RWPE1 (cell line): ENCODE results near the gene CHSY1.

Experiments
- CTCF ChIA-PET: fragments of 350-600 bp; sonication (Branson Sonifier 250); formaldehyde crosslinking; extraction: SDS; loops from one replicate; lab custom pipeline; 2021; lab: Yijun Ruan, JAX
- POLR2A ChIA-PET: fragments of 400-600 bp; formaldehyde crosslinking; extraction: SDS; loops from one replicate; lab custom pipeline; 2020; ENCODE audit warnings: antibody characterized with exemption; ENCODE audit not compliant: low non-redundant PET; lab: Yijun Ruan, JAX
- DNase-seq: peaks from one replicate; pipeline ENCODE4 v3.0.0; 2012; ENCODE audit warnings: low spot score
- H3K27ac ChIP-seq: fragments of 450-650 bp; 2 replicates; pipeline ENCODE4 v1.5.1; 2017
- CTCF ChIP-seq: fragments of 450-650 bp; conservative IDR thresholded peaks from 2 replicates; pipeline ENCODE4 v1.5.1; 2017; ENCODE audit warnings: low read depth, mild to moderate bottlenecking

The CHSY1 gene

GRCh38 chr15:101203029-101203573 is 48.7 kb downstream of the CHSY1 start:
- peak overlapping the region; percentile 77 for H3K27ac ChIP-seq
- ChIA-PET POLR2A (no interaction called here), CTCF (interaction anchor here (0.5 kb wide), 1 partner anchor 14 kb away, joined by 4 read pairs; no protein-coding TSS in a partner anchor)
- DNase-seq: no peak
- no peak for TF ChIP-seq CTCF

DNA sequence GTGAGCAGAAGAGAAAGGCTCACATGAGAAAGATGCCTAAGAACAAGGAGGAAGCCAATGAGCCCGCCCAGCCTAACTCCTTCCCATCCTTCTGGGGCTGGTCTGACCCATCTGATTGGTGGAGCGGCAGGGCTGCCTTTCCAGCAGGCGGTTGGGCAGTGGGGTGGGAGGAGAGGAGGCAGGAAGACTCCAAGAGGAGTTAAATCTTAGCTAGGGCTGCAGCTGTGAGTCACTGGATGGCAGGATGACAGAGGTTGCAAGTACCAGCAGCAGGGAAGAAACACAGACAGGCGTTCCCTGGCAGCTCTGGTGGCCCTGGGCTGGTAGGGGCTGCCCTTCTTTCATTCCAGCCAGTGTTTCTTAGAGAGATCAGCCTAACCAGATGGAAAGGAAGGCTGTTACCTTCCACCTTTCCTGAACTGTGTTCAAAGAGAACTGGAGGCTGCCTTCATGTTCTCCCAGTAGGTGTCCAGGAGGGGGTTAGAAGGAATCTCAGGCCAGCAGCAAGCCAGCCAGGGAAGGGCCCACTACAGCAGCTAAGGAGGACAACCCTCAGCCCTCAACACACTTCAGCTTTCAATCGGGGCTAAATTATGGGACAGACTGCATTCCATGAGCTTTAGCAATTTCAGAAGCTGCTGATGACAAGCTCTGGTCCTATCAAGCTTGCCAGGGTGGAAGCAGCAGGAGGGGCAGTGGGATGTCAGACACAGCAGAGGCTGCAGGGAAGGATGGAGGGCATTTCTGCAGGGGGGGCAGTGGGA is 50.3 kb downstream of the CHSY1 start:
- TF ChIP-seq CTCF: no peak
- peak; percentile 92 for DNase-seq
- POLR2A ChIA-PET: no interaction called here

DNA sequence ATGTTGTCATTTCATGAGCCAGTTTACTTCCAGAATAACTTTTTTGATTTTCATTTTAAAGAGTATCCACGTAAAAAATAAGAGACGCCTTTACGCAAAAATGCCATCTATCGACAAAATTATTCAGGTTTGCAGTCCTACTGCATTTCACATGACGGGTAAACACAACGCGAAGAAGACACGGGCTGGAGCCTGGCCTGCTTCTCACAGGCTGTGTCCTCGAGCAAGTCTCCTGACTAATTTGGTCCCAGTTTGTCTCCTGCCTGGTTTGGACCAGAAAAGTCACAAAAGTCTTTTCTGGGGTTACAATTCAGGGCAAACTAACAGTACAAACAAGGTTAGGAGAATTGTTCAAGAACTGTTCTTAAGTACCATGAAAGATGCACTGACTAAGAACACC is 51.7 kb downstream of the CHSY1 start:
- ChIA-PET CTCF (no interaction called here), POLR2A (no interaction called here)
- peak overlapping the region; percentile 97 for H3K27ac ChIP-seq
- no peak for DNase-seq
- no peak for TF ChIP-seq CTCF

More for the DNA sequence above, 50.3 kb downstream of the CHSY1 start:
- CTCF ChIA-PET: interaction anchor here (0.6 to 0.7 kb wide), 2 partner anchors 50 to 281 kb away, joined by 3 read pairs; partner anchors contain the start of gene CHSY1
- H3K27ac ChIP-seq: peak overlapping the region; percentile 97

DNA sequence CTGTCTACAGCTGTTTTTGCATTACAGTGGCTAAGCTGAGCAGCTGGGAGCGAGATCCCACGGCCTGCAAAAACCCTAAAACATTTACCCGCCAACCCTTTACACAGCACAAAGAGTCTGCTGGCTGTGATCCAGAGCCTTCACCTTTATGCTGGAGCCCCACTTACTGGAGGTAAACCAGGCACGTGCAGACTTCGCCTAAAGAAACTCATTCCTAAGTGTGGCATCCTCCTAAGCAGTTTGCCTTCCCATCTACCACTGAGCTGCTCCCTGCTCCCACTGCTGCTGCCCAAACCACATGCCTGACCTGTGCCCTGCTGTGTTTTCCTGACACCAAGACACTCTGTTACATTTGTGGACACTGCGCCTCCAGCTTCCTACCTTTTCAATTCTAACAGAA is 53.0 kb downstream of the CHSY1 start:
- no peak for TF ChIP-seq CTCF
- H3K27ac ChIP-seq: peak overlapping the region; percentile 76
- ChIA-PET POLR2A (no interaction called here), CTCF (no interaction called here)
- no peak for DNase-seq

- ChIA-PET POLR2A (no interaction called here), CTCF (no interaction called here)
- no peak for DNase-seq
- H3K27ac ChIP-seq: peak overlapping the region; percentile 76
- no peak for TF ChIP-seq CTCF
Measured at GRCh38 chr15:101198031-101198575, 53.7 kb downstream of the CHSY1 start.

DNA sequence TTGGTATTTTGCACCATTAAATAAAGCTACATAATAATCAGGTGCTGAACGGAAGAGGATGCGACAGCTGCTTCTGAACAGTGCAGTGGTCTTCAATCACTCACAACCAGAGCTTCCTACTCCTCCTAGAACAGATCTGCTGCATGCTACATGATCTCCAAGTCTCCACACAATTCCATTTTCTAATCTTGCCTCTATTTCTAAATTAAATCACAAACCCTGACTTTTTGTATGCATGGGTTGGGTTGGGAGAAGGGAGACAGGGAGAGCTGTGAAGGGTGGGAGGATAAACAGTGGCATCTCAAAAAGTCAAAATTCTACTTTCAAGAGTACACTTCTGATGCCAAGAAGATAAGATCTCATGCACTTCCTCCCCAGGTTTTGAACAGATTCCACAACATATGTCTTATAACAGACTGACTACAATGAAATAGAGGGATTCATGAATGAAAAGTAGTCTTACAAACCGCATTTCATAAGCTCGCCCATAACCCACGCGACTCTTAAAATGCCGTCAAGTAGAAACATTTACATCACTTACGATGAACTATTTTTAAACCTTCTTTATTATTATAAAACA is 57.2 kb downstream of the CHSY1 start:
- no peak overlapping the region for H3K27ac ChIP-seq
- POLR2A ChIA-PET: no interaction called here
- CTCF ChIA-PET: no interaction called here
- no peak for TF ChIP-seq CTCF
- DNase-seq: no peak
